Hematopoietic multipotent progenitor cell treated with erythropoietin and hydrocortisone succinate and interleukin-3 and kit ligand, for 17 days (in vitro differentiated cells): ENCODE results near the gene U2AF2.

ENCODE experiments used
- DNase-seq: peaks from one replicate; pipeline ENCODE4 v3.0.0-alpha.2; 2015; ENCODE audit warnings: low spot score

U2AF2 gene

DNA sequence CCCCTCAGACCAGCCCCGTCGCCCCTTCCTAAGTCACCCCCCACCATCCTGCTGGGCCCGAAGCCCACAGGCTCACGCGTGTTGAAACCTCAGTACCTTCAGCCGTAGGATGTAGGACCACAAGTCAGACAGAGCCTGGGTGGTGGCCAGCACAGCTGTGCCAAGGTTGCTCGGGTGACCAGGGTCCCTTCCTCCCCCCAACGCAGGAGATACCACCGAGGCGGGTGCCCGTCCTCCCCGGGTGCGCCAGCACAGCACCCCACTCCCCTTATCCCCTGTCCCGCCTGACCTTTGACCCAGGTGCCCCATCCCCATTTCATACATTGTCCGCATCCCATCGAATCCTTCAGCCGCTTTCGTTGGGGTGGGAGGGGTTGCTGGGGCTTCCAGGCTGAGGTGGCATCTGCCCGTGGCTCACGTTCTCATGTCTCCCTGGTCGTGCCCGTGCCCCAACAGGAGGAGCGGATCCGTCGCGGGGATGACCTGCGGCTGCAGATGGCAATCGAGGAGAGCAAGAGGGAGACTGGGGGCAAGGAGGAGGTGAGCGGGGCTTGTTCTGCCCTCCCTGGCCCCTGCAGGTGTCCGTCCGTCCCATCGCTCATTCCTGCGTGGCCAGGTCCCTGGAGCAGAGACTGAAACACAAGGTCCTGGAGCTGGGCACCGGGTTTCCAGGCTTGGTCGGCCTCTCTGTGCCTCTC lies 34.7 kb downstream of the U2AF2 start:
- DNase-seq, result no peak

DNA sequence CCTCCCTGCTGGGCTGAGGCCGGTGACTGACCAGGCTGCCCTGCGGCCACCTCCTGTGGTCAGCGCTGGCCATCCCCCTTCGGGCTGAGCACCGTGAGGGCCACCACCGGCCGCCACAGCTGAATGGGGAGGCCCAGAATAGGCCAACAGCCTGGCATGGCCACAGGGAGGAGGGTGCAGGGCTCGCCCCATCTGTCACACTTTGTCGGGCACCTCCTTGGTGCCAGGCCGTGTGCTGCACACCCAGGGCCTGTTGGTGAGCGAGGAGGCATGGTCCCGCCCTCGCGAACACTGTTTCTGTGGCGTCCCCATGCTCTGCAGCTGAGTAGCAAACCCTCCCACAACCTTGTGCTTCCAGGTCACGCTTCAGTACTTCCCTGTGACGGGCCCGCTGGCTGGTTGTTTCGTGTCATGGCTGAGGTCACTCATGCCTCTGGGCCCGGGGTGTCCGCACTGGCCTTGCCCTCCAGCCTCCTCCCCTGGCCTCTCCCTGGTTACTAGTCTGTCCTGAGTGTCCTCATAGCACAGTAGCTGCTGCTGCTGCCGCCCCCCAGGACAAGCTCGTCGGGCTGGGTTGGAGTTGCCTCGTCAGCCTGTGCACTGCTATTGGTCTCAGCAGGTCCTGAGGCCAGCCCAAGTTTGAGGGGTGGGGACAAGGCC lies 35.4 kb downstream of the U2AF2 start:
- DNase-seq, result no peak

DNA sequence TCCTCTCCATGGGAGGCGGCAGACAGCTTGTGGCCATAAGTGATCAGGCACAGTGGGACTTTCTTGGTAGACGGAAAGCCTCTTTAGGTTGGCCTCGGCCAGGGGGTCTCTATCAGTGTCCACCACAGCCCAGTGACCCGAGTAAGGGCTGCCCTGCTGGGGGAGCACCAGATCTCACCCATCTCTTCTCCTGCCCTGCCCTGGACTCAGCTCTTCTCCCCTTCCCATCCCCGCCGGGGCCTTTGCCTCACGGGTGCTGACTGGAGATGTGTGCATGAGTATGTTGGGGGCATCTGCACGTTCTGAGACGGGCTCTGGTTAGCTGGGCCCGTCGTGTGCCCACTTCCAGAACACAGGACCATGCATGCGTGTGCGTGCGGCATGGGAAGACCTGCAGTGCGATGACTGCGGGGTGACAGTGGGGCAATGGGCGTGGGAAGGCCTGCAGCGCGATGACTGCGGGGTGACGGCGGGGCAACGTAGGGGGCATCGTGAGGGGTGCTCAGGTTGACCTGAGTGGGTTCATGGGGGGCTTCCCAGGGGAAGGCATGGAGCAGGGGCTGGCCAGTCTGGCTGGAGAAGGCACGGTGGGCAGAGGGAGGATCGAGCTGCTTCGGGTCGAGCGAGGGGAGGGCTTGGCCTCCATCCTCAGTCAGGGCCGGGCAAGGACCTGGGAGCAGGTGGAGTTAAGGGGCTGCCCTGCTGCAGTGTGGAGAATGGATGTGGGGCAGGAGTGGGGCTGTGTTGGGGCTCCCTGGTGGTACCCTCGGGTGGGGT lies 36.1 kb downstream of the U2AF2 start:
- no peak for DNase-seq

DNA sequence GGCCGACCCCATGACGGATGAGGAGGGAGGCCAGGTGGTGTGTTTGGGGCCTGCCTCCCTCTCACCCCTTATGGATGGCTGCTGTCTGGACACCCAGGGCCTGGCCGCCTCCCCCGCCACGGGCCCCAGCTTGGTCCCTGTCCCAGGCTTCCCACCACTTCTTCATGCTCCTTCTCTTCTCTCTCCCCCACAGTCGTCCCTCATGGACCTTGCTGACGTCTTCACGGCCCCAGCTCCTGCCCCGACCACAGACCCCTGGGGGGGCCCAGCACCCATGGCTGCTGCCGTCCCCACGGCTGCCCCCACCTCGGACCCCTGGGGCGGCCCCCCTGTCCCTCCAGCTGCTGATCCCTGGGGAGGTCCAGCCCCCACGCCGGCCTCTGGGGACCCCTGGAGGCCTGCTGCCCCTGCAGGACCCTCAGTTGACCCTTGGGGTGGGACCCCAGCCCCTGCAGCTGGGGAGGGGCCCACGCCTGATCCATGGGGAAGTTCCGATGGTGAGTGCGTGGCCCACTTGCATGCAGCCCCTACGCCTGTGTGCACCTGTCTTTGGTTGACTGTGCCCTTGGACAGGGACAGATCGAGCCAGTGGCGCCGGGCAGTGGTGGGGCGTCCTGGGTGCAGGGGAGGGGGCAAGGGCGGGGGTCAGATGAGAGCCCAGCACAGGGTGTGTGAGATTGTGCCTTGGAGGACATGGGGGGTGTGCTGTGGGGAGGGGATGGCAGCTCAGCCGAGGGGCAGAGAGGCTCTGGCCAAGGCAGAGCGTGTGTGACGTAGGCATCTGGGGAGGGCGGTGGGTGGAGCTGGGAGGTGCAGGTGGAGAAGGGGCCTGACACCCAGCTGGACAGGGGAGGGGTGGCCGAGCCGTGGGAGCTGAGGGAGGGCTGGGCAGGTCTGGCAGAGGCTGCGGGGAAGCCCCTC lies 37.0 kb downstream of the U2AF2 start:
- no peak for DNase-seq

DNA sequence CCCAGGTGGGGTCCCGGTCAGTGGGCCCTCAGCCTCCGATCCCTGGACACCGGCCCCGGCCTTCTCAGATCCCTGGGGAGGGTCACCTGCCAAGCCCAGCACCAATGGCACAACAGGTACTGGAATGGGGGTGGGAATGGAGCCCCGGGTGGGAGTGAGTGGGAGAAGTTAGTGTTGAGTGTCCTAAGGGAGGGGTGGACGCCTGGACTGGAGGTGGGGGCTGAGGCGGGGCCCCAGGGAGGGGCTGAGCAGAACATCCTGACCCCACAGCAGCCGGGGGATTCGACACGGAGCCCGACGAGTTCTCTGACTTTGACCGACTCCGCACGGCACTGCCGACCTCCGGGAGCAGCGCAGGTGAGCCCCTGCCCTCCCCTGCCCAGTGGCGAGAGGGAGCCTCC lies 37.8 kb downstream of the U2AF2 start:
- DNase-seq, result no peak

DNA sequence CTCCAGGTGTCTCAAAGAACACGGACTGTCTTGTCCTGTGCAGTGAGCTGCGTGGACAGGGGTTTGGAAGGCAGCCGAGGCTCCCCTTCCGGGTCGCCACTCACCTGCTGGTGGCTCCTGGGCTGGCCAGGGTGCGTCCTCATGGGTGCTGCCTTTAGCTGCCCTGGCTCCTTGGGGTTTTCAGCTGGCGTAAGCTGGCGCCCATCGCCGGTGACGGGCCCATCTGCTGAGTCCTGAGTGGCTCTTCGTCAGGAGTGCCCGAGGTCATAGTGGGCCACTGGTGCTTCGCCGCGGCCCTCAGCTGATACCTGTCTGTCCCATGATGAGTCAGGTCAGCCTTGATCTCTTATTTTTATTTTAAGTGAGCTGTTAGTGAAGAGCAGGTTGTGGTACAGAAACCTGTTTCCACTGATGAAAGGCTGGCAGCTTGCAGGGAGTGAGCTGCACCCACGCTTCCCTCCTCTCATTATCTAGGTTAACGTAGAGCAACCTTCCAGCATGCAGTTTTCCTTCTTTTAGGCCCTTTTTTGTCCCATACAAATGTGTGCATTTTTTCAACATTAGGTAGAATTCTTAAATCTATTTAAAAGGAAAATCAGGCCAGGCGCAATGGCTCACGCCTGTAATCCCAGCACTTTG lies 38.6 kb downstream of the U2AF2 start:
- no peak for DNase-seq

DNA sequence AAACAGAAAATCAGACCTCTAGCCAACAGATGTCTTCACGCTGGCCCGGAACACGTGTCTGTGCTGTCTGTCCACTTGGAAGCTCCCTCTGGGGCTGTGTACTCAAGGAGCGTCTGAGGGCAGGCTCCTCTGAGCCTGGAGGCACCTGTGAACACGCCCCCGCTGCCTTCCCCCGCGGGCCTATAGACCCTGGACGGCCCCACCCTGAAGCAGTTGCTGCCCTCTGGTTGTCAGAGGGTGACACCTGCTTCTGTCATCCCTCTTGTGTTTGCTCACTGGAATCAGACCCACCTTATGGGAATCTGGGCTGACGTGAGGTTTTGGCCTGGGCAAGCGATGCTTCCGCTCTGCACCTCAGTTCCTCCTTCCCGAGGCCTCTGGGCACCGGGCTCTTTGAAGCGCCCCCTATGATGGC lies 39.4 kb downstream of the U2AF2 start:
- no peak for DNase-seq

DNA sequence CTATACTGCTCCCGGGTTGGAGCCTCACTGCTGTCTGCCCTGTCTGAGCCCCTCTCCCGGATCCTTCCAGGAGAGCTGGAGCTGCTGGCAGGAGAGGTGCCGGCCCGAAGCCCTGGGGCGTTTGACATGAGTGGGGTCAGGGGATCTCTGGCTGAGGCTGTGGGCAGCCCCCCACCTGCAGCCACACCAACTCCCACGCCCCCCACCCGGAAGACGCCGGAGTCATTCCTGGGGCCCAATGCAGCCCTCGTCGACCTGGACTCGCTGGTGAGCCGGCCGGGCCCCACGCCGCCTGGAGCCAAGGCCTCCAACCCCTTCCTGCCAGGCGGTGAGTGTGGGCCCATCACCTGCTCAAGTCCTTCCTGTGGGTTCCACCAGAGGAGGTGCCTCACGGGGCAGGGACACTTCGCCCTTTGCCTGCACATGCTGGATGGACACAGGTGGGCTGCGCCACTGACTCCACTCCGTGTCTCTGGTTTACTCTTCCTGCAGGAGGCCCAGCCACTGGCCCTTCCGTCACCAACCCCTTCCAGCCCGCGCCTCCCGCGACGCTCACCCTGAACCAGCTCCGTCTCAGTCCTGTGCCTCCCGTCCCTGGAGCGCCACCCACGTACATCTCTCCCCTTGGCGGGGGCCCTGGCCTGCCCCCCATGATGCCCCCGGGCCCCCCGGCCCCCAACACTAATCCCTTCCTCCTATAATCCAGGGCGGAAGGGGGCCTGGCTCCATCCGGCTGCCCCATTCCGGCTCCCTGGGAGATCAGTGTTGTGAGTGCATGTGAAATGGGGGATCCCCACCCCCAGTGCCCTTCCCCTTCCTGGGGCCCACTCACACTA lies 40.0 kb downstream of the U2AF2 start:
- DNase-seq, result no peak

DNA sequence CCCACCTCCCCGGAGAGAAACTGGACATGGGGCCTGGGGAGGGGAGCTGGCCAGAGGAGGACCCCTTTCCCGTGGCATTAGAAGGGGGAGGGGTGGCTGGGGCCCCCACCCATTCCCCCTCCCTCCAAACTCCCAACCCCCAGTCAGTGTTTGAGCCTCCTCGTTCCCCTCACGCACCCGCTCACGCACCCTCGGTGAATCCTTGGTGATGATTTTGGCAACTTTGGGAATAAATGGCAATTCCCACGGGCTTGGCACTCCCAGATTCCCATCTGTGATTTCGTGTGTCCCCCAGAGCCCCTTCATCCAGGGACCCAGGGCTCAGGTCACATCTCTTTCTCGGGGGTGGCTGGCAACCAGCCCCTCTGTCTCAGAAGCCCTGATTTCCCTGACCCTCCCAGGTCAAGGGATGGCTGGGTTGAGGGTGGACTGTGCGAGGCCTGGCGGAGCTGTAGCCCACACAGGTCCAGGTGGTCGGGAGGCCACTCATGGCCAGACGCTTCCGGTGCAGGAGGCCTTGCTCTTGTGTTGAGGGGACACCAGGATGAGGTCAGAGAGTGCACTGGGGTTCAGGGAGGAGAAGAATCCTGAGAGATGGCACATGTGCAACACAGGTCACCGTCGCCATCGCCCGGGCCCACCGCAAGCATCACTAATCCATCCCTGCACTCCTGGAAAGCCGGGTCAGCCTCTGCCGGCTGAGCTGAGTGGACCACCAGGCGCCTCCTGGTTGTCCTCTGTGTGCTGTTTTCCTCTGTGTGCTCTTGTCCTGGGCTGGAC lies 40.9 kb downstream of the U2AF2 start:
- no peak for DNase-seq

DNA sequence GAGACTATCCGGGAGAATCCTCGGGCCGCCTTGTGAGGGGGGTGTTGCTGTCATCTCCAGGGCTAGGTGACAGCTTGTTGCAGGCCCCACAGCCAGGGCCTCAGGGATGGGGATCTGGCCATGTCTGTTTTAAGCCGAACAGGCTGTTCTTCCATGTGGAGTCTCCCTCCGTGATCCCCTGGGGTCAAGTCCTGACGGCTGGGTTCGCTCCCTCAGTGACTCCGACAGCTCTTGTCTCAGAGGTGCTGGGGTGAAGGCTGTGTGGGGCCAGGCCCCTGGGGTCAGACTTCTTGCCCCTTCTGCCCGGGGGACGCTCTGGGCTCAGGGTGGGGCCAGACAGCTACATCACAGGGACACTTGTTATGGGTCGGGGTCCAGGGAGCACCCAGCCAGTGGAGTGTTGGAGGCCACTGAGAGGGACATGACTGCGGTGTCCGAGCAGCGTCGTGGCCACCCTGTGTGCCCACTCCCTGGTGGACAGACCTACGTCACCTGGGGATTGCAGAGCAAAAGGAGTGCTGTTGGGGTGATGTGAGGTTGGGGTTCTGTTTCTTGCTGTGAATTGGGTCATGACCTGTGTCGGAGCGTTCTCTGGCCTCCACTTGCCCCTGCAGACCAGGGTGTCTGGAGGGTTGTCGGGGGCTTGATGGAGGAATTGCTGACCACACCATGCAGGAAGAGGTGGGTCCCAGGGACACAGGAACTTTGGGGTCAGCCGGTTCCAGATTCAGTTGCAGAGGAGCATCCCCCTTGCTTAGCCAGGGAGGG lies 41.6 kb downstream of the U2AF2 start:
- DNase-seq, result no peak

DNA sequence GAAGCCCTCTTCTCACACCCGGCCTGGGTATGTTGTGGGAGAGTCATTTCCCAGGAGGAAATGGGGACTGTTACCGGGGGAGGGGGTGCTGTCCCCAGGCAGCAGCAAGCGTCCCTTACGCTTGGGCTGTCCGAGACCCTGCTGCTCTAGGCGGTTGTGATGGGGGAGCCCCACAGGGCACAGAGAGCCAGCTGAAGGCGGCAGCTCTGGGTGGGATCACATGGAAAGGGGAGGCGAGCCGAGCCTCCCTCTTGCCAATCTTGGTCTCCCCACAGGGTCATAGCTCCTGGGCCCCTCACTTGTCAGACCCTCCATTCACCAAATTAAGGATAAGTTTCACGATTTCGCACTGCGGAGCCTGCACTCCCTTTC lies 42.2 kb downstream of the U2AF2 start:
- no peak for DNase-seq

DNA sequence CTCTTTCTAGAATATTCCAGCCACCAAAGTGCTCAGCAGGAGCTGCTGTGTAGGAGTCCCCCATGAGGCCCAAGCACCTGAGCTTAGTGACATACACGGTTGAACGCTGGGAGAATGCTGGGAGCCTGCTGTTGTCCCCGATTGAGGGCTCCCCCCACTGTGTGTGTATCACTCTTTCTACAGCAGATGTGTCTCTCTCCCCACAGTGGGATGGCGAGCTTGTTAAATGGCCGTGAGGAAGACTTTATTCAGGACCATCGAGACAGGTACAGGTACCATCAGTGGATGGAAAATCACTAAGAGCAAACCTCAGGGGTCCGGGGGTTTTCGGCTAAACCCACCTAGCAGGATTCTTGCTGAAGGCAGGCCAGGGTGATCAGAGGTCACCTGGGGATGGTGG lies 42.9 kb downstream of the U2AF2 start:
- no peak for DNase-seq

DNA sequence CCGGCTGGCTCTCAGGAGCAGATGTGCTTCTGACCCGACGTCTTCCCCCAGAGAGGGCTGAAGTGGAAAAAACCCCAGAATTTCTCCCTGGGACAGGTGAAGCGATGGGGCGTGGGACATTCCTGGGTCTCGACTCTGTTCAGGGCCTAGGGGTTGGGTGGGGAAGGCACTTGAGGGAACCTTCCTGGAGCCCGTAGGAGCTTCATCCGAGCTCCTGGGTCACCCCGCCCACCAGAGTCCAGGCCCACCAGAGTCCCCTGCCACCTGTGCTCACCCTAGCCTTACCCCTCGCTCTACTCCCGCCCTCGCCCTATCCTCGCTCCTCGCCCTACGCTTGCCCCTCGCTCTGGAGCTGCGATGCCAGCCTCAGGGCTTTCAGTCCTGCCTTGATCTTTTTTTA lies 43.4 kb downstream of the U2AF2 start:
- no peak for DNase-seq

DNA sequence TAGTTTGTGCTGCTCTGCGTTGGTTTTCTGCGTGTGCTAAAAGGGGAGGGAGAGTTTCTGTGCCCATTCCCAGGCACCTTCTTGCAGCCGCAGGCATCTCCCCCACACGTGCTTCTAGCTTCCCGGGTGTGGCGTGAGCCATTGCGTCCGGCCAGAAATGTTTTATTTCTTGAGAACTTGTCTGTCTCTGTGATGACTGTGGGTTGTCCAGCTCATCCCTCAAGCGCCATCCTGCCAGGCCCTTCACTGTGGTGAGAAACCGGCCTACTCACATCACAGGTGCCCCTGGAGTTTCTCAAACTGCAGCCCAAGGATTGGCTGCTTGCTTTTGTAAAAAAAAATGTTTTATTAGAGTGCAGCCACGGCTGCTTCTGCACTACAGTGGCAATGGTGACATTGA lies 44.4 kb downstream of the U2AF2 start:
- no peak for DNase-seq

DNA sequence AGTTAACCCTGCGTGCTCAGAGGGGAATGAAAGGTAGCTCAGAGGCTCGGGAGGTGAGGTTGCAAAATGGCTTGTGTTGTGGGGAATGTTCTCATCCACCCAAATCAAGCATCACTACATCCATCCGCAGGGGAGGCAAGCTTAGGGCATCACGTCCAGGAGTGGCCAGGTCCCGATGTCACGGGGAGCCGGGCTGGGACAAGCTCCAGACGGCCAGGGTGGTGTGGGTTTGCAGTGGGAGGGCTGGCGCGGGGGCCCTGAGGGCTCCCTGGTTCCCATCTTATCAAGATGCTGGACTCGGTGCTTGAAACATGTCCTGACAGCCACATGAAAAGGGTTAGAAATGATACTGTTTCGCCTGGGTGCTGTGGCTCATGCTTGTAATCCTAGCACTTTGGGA lies 46.0 kb downstream of the U2AF2 start:
- DNase-seq, result no peak

DNA sequence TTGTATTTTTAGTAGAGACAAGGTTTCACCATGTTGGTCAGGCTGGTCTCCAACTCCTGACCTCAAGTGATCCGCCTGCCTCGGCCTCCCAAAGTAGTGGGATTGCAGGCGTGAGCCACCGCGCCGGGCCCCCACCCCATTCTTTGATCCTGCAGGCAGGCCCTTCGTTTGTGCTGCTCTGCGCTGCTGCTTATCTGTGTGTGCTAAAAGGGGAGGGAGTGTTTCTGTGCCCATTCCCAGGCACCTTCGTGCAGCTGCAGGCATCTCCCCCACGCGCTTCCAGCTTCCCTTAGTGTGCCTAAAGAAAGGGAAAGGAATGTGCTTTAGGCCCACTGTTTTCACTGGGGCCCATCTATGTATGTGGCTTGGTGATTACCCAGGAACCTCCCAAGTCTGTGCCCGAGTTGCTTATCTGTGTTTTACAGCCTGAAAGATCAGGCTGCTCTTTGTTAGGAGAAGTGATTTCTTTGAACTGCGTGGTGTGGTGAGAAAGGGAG lies 47.3 kb downstream of the U2AF2 start:
- no peak for DNase-seq

DNA sequence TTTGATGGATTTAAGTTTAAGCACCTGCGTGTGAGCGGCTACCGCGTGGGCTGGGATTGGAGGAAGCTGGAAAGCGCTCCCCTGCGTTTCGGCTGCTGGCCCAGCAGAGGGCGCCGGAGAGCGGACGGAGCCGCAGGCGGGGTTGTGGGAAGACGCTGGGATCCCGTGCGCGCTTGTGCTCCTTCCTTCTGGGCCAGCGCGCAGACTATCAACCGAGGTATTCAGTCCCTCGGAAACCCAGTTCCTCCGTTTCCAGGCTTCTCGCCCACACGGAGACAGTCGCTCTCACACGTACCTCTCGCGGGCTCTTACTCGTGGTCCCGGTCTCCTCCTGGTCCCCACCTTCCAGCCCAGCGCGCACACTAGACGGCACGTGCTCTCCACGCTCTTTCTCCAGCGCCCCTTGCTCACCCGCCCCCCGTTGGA lies 49.0 kb downstream of the U2AF2 start:
- DNase-seq, result peak; percentile 34

DNA sequence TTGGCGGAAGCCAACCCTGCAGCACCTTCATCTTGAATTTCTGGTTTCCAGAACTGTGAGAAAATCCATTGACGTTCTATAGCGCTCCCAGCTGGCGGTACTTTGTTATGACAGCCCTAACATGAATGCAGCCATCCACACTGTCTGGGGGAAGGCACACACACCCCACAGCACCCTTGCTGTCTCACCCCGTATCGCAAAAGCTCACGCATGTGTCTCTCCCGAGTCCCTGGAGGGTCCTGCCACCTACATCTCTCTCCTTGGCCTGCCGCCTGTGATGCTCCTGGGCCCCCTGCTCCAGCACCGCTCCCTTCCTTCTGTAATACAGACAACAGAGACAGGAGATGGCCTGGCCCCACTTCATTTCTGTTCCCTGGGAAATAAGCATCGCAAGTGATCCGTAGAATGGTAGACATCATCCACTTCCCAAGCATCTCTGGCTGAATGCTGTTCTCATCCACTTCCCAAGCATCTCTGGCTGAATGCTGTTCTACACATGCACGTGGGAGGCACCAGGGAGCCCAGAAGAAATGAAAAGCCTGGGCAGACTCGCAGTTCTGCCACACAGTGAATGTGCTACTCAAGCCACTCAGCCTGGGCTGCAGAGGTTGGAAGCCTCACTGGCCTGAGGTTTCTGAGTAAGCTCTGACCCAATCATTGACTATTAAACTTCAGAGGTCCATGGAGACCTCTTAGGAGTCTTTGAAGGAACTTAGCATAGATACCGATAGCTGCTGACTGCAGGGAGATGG lies 49.8 kb downstream of the U2AF2 start:
- DNase-seq, result no peak
